HG03108 (cell line): Measurements from ENCODE around the gene LBP.
"Not testable (repeated sequence)": the region's sequence is repeated elsewhere in the genome, so short reads cannot be mapped to it uniquely, and the experiment has no call there.

Experiments used
- ATAC-seq: cut with Tn5 transposase; IDR thresholded peaks from one replicate; pipeline ENCODE4 v1.9.1; 2021; ENCODE audit warnings: moderate library complexity; ENCODE audit not compliant: unreplicated experiment

Gene LBP

GRCh38 chr20:38392356-38392755, 46.1 kb downstream of the LBP start:
- no peak for ATAC-seq

- ATAC-seq, result no peak
These were observed 47.0 kb downstream of the LBP start for GRCh38 chr20:38393259-38393658.

DNA sequence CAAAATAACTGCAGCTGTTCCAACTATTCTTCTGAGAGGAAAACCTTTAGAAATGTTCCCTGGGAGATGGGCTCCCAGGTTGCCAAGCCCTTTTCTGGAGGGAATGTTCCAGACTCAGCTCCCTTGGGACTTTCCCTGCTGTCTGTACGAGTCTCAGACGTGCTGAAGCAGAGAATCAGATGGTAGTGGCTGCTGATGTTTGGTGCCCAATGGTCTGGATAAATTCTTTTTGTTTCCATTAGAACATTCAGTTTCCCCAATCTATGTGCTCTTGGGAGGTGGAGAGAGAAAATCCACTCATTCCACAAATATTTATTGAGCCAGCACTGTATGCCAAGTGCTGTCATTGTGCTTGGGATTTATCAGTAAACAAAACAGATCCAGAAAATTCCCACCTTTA, 48.9 kb downstream of the LBP start:
- no peak for ATAC-seq

- not testable (repeated sequence) for ATAC-seq
These were observed 49.6 kb downstream of the LBP start for GRCh38 chr20:38395751-38396395.

DNA sequence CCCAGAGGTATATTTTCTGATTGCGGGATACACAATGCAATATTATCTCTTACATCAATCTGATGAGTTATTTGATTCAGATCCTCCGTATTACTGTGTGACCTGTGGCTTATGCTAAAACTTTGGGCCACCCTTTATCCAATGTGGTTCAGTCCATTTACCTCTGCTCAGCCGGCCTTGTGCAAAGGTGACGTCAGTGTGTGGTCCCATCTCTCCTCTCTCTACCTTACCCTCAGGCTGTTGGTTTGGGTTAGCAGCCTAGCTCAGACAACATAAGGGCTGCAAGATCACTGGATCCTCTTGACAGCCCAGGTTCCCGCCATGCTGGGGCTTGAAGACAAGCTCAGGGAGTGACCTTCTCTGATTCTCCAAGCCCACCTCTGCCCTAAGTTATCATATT, 55.8 kb downstream of the LBP start:
- ATAC-seq, result no peak

- no peak for ATAC-seq
These were observed 56.5 kb downstream of the LBP start for GRCh38 chr20:38402816-38403215.

DNA sequence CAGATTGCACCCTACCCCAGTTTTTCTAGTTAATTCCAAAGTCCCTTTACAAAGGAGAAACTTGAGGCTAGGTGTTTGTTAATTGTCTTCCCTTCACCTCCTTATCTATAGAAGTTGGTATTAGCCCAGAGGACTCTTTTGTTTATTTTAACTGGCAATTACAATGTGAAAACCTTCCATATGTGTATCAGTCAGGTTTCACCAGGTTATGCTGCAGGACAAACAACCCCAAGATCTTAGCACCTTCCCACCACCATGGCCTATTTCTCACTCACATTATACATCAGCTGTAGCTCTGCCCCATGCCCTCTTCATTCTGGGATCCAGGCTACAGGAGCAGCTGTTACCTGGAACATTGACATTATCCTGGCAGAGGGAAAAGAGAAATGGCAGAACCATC, 57.7 kb downstream of the LBP start:
- no peak for ATAC-seq

DNA sequence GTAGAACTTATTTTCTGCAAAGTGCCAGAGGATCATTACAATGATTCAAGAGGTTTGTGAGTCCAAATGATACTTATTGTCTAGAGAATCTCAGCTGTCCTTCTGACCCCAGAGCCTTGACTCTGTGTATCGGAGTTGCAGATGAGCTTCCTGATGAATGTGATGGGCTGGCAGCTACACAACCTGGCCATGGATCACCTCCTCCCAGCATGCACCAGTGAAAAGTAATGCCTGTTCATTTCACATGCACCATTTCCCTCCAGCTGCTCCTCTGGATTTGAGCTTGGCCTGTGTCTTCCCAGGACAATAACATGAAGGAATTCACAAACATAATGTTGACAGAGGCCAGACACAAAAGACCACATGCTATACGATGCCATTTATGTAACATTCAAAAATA, 58.9 kb downstream of the LBP start:
- no peak for ATAC-seq

DNA sequence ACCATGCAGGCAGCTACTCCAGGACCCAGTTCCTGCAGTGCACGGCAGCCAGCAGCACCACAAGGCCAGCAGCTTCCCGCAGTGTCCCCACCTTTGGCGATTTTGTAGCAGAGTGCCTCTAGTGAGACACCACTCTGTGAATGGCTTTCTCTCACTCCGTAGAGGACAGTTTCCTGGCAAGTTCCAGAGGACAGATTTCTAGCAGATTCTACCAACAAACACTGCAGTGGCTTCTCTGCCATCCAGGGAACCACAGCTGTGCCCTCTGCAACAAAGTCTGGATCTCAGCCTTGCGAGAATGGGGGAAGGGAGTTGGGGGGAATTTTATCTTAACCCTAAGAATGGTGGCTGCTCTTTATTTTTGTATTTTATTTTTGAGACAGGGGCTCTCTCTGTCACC, 60.2 kb downstream of the LBP start:
- no peak for ATAC-seq

DNA sequence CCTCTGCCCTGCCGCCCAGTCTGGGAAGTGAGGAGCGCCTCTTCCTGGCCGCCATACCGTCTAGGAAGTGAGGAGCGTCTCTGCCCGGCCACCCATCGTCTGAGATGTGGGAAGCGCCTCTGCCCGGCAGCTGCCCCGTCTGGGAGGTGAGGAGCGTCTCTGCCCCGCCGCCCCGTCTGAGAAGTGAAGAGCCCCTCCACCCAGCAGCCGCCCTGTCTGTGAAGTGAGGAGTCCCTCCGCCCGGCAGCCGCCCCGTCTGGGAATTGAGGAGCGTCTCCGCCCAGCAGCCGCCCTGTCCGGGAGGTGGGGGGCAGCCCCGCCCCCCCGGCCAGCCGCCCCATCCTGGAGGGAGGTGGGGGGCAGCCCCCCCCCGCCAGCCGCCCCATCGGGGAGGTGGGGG, 61.0 kb downstream of the LBP start:
- ATAC-seq, result no peak

DNA sequence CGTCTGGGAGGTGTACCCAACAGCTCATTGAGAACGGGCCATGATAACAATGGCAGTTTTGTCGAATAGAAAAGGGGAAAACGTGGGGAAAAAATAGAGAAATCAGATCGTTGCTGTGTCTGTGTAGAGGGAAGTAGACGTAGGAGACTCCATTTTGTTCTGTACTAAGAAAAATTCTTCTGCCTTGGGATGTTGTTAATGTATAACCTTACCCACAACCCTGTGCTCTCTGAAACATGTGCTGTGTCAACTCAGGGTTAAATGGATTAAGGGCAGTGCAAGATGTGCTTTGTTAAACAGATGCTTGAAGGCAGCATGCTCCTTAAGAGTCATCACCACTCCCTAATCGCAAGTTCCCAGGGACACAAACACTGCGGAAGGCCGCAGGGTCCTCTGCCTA, 61.5 kb downstream of the LBP start:
- not testable (repeated sequence) for ATAC-seq

GRCh38 chr20:38412877-38413577, 66.7 kb downstream of the LBP start:
- no peak for ATAC-seq

GRCh38 chr20:38414769-38415450, 68.6 kb downstream of the LBP start:
- no peak for ATAC-seq

DNA sequence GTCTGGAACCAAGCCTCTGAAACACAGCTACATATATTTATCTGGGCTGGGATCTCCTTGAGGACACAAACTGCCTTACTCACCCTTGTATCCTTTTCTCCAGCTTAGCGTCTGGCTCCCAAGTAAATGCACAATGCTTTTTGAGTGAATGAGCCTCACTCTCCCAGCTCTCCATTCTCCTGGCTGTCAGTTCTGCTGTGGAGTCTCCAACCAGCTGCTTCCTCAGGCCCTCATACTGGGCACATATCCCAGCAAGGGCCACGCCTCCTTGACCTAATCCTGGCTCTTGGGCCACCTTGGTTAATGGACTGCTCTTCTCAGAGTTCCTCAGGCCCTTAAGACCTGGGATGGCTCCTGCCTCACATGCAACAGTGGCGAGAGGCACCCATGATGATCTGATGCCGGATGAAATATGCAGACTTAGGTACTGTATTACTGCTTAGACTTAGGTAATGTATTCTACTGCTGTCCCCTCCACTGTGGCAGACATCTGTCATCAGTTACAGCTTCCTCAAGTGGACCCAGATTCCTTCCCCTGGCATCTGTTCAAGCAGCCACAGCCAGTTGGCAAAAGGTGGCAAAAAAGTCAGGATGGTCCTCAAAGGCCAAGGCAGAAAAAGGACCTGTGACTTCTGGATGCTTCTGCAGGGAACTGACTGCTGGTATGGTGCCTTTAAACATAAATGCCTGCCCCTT, 72.4 kb downstream of the LBP start:
- ATAC-seq, result no peak

DNA sequence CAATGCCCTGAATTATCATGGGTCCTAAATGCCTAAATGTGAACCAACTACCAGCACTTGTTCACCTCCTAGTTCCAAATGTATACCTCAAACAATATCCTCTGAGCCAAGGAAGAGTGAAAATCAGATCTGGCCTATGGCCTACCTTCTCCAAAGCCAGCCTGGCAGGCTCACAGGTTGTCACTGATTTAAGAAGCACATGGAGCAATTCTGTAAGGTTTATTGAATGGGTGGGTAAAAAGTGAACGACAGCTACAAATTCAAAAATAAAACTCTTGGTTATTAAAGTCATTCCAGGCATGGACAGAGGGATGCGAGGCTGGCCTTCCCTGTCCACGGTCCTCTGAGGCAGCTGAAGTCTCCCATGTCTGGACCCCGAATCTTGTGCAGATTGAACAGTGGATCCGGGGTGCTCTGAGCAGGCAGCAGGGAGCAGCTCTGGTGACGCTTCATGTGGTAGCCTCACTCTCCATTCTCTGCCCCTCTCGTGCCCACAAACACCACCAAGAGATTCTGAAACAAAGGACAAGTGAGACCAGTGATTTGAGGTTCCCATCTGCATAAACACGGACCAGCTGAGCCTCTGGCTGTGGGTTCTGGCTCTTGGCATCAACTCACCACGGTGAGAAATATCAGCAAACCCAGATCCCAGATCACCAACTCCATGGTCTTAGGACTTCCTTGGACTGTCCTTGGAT, 74.3 kb downstream of the LBP start:
- no peak for ATAC-seq

GRCh38 chr20:38421915-38422314, 75.6 kb downstream of the LBP start:
- no peak for ATAC-seq

- no peak for ATAC-seq
These were observed 77.3 kb downstream of the LBP start for GRCh38 chr20:38423541-38423940.

- no peak for ATAC-seq
These were observed 78.1 kb downstream of the LBP start for GRCh38 chr20:38424401-38424800.

DNA sequence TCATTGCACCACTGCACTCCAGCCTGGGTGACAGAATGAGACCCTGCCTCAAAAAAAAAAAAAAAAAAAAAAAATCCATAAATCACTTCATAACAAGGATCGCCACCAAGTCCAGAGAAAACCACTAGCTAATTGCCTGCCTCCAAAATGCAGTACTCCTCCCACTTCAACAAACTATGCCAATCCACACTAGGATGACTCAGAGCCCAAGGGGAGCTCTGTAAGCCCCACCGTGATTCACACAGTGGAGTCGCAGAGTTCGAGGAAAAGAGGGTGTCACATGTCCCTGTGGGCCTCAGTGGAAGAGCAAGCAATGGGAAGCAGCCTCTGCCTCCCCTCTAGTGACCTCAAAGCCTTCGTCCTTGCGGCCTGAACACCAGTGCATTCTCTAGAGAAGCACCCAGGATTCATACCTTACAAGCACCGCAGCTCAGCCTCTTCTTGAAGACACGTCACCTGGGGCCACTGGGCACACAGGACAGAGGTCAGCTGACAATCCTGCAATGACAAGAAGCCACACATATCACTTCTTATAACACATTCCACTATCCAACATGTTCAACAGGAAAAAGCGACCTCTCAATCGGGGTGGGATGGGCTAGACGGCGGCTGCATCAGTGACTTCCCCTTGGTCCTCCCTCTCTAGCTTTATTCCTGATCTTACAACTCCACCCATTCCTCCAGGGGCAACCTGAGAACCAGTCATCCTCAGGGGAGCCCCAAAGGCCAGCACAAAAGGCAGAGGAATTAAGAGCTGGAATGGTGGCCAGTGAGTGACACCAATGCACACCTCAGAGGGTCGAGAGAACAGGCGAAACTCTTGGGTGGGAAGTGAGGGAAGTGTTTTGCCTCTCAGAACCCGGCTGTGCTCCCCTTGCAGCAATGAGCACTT, 80.0 kb downstream of the LBP start:
- ATAC-seq, result no peak
